ENCODE data around the gene DDX10.
A peak's percentile ranks its signal among the peaks of the same experiment; 100 is the strongest.
"Not testable (repeated sequence)": the region's sequence is repeated elsewhere in the genome, so short reads cannot be mapped to it uniquely, and the experiment has no call there.

The DDX10 gene

DNA sequence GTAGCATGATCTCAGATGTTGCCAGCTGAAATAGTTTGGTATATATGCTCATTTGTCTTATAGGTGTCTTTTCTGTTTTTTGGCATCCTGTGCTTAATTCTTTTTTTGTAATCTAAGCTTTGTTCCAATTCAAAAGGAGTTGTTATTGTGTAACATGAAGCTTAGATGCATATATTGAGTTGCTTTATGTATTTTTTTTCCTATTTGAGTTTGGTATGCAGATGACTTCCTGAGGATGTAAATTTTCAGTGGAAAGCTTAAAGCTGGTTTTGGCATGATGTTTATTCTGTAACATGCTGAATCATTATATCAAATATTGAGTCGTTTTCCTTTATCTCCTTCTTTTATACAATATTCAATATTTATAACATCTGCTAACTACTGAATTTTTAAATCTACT lies 69.4 kb downstream of the DDX10 start:
- DNase-seq (ENCODE audit: low read depth): no peak
- no peak for TF ChIP-seq CTCF (IDR thresholded peaks at IDR 0.05; ENCODE audit: insufficient read depth, low read depth, low read length, missing control alignments)
- H3K4me3 ChIP-seq (ENCODE audit: low read depth, low read length): no peak overlapping the region

DNA sequence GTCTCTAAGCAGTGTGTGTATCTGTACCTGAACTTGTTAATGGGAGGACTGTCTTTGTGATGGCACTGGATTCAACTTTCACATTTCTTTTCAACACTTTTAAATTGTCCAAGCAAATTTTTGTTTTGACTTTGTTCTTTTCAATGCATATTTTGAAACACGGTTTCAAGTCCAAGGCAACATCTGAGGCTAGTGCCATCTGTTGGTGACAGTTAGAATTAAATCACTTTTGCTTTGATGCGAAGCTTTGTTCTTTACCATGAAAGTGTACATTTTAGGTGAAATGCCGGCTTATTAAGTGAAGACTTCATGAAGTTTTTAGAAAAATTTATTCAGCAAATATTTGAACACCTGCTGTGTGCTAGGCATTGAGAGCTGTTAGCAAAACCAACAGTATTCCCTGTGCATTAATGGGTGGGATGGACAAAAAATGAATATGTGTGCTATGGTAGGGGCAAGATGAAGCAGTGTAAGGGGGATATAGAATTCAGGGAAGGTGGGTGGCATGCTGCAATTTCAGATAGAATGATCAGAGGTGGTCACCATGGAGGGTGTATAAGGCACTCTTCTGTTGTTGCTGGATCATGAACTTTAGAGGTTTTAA lies 70.2 kb downstream of the DDX10 start:
- TF ChIP-seq CTCF (IDR thresholded peaks at IDR 0.05; ENCODE audit: insufficient read depth, low read depth, low read length, missing control alignments): peak; percentile 50
- no peak overlapping the region for H3K4me3 ChIP-seq (ENCODE audit: low read depth, low read length)
- peak; percentile 60 for DNase-seq (ENCODE audit: low read depth)

DNA sequence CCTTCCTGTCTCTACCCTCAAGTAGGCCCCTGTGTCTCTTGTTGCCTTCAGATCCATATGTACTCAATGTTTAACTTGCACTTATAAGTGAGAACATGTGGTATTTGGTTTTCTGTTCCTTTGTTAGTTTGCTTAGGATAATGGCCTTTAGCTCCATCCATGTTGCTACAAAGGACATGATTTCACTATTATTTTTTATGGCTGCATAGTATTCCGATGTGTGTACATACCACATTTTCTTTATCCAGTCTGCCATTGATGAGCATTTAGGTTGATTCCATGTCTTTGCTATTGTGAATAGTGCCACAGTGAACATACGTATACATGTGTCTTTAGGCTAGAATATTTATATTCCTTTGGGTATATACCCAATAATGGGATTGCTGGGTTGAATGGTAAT lies 75.3 kb downstream of the DDX10 start:
- not testable (repeated sequence) for DNase-seq (ENCODE audit: low read depth); H3K4me3 ChIP-seq (ENCODE audit: low read depth, low read length)

- no peak overlapping the region for H3K4me3 ChIP-seq (ENCODE audit: low read depth, low read length)
- TF ChIP-seq CTCF (IDR thresholded peaks at IDR 0.05; ENCODE audit: insufficient read depth, low read depth, low read length, missing control alignments): no peak
- no peak for DNase-seq (ENCODE audit: low read depth)
Measured at GRCh38 chr11:108743851-108744250, 79.0 kb downstream of the DDX10 start.

DNA sequence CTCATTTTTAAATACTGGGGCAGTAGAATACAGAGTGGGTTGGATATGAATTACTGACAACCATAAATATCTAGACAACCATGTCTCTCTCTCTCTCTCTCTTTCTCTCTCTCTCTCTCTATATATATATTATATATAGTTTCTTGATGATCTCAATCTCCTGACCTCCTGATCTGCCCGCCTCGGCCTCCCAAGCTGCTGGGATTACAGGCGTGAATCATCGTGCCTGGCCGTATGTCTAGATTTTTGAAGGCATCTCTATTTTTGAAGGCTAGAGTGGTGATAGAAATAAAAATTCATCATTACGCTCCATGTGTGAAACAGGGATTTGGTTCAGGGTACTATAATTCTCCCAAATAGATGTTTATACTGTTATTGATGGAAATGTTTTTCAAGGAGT lies 84.1 kb downstream of the DDX10 start:
- no peak for TF ChIP-seq CTCF (IDR thresholded peaks at IDR 0.05; ENCODE audit: insufficient read depth, low read depth, low read length, missing control alignments)
- H3K4me3 ChIP-seq (ENCODE audit: low read depth, low read length): no peak overlapping the region

DNA sequence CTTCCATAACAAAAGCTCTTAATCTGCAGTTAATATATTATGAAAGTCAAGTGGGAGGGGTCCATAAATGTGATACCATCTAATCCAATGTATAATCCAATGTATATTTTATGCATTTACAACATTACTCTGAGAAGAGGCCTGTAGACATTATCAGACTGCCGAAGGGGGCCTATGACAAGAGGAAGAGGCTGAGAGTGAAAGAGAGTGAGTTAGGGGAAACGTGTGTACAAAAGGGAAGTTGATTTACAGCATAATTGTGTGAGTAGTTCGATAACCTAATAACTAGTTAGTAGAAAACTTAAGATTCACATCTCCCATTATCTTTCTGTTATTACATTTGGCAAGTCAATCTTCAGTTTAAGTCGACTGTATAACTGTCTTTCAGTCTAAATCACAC lies 86.6 kb downstream of the DDX10 start:
- H3K4me3 ChIP-seq (ENCODE audit: low read depth, low read length): no peak overlapping the region
- no peak for TF ChIP-seq CTCF (IDR thresholded peaks at IDR 0.05; ENCODE audit: insufficient read depth, low read depth, low read length, missing control alignments)
- no peak for DNase-seq (ENCODE audit: low read depth)

More for the DNA sequence above, 84.1 kb downstream of the DDX10 start:
- DNase-seq (ENCODE audit: low read depth): no peak

- H3K4me3 ChIP-seq (ENCODE audit: low read depth, low read length): no peak overlapping the region
- no peak for DNase-seq (ENCODE audit: low read depth)
- TF ChIP-seq CTCF (IDR thresholded peaks at IDR 0.05; ENCODE audit: insufficient read depth, low read depth, low read length, missing control alignments): no peak
Measured at GRCh38 chr11:108752297-108752751, 87.5 kb downstream of the DDX10 start.
